BE2C (cell line): ENCODE measurements around the gene PHF21B.

Experiments used
- DNase-seq: peaks from one replicate; pipeline ENCODE4 v3.0.0-alpha.2; 2020
- H3K27me3 ChIP-seq: fragments of 250-450 bp; sonication (Bioruptor Pico); 2 replicates; pipeline ENCODE4 v1.5.1; 2020; ENCODE audit warnings: mild to moderate bottlenecking
- H3K36me3 ChIP-seq: fragments of 250-450 bp; sonication (Bioruptor Pico); 2 replicates; pipeline ENCODE4 v1.5.1; 2020; ENCODE audit warnings: mild to moderate bottlenecking
- H3K4me1 ChIP-seq: fragments of 250-450 bp; sonication (Bioruptor Pico); 2 replicates; pipeline ENCODE4 v1.5.1; 2020
- H3K4me3 ChIP-seq: 2 replicates; pipeline ENCODE4 v1.5.1; 2011; ENCODE audit warnings: low read depth, low read length
- H3K9me3 ChIP-seq: fragments of 250-450 bp; sonication (Bioruptor Pico); 2 replicates; pipeline ENCODE4 v1.5.1; 2020
- TF ChIP-seq, protein P1 (sequence below): IDR thresholded peaks from 2 replicates; pipeline ENCODE4 v1.5.1; 2012; ENCODE audit warnings: mild to moderate bottlenecking, low read depth, low read length

The PHF21B gene

DNA sequence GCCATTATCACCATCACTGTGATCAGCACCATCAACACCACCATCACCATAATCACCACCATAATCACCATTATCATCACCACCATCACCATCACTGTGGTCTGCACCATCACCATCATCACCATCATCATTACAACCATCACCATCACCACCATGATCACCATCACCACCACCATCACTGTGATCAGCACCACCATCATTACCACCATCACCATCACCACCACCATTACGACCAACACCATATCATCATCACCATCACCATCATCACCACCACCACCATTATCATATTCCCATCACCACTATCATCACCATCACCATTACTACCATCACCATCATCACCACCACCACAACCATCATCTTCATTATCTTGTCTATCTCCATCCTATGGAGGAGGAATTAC is 125.2 kb downstream of the PHF21B start:
- TF ChIP-seq, protein P1, sequence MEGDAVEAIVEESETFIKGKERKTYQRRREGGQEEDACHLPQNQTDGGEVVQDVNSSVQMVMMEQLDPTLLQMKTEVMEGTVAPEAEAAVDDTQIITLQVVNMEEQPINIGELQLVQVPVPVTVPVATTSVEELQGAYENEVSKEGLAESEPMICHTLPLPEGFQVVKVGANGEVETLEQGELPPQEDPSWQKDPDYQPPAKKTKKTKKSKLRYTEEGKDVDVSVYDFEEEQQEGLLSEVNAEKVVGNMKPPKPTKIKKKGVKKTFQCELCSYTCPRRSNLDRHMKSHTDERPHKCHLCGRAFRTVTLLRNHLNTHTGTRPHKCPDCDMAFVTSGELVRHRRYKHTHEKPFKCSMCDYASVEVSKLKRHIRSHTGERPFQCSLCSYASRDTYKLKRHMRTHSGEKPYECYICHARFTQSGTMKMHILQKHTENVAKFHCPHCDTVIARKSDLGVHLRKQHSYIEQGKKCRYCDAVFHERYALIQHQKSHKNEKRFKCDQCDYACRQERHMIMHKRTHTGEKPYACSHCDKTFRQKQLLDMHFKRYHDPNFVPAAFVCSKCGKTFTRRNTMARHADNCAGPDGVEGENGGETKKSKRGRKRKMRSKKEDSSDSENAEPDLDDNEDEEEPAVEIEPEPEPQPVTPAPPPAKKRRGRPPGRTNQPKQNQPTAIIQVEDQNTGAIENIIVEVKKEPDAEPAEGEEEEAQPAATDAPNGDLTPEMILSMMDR: no peak
- H3K9me3 ChIP-seq: no peaks in the 10 kb centered on the region
- no peaks in the 10 kb centered on the region for H3K27me3 ChIP-seq
- H3K4me3 ChIP-seq: no peak overlapping the region
- no peaks in the 10 kb centered on the region for H3K4me1 ChIP-seq
- DNase-seq: no peak
- H3K36me3 ChIP-seq: peaks cover 20% of the 10 kb centered on the region

DNA sequence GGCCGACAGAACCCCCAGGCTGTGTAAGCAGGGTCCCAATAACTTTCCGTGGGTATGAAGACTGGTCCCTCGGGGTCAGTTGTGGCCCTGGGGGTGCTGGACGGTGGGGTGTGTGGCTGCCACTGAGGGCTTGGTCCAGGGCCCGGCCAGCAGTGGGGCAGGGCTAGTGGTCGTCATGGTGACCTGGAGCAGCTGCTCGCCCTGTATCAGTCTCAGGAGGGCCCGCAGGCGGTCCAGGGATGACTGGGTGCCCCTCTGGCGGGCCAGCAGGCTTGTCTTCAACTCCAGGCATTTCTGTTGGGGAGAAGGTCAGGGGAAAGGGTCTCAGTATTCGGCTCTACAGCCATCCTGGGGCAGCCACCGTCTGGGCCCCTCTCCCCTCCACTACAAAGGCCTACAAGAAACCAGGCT is 126.8 kb downstream of the PHF21B start:
- peaks cover 20% of the 10 kb centered on the region for H3K36me3 ChIP-seq
- H3K4me1 ChIP-seq: no peaks in the 10 kb centered on the region
- no peak for DNase-seq
- no peak overlapping the region for H3K4me3 ChIP-seq
- no peaks in the 10 kb centered on the region for H3K9me3 ChIP-seq
- H3K27me3 ChIP-seq: no peaks in the 10 kb centered on the region
- TF ChIP-seq, protein P1: no peak

DNA sequence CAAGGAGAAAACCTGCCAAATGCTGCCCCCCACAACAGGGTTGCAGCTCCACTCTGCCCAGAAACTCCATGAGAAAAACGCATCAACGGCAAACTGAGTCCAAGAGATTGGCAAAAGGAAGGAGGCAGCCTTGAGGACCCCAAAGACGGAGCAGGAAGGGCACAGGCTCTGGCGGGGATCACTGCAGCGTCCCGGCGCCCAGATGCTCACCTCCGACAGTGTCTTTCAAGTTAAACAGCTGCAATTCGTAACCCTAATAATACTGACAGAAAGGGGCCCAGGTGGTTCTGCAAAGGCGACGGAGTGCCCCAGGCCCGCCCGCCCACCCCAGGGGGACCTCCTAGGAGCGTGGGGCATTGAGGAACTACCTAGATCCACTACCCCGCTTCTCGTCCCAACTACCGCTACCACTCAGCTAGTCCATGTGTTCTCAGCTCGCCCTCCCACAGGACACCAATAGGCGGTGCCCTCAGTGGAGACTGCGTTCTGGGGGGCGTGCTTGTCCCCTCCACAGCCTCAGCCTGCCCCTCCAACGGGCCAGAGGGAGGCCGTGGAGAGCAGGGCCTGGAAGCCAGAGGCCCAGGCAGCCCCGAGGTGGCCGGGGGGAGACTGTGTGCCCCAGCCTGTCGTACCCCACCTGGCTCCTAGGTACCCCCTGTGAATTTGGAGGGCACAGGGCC is 127.4 kb downstream of the PHF21B start:
- H3K27me3 ChIP-seq: no peaks in the 10 kb centered on the region
- DNase-seq: no peak
- no peaks in the 10 kb centered on the region; the same call in 1 of the 2 replicates for H3K9me3 ChIP-seq
- TF ChIP-seq, protein P1: no peak
- H3K36me3 ChIP-seq: peaks cover 22% of the 10 kb centered on the region
- H3K4me3 ChIP-seq: no peak overlapping the region
- H3K4me1 ChIP-seq: no peaks in the 10 kb centered on the region

DNA sequence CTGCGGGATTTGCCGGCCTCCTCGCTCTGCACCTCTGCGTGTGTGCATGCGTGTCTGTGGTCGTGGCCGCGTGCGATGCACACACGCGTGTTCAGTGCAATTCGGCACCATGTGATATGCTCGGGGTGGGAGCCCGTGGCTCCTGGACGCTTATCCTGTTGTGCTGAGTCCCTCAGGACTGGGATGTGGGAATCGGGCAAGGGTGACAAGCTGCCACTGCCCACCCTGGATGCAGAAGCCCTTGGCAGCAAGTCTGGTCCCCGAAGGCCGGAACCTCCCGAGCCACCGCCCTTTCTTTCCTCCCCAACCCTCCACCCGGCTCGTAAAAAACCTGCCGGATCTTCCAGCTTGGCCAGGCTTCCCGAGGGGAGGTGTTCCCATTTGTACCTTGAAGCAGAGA is 128.2 kb downstream of the PHF21B start:
- H3K4me1 ChIP-seq: no peaks in the 10 kb centered on the region
- no peak overlapping the region for H3K4me3 ChIP-seq
- no peaks in the 10 kb centered on the region for H3K27me3 ChIP-seq
- peaks cover 23% of the 10 kb centered on the region for H3K36me3 ChIP-seq
- TF ChIP-seq, protein P1: no peak
- DNase-seq: no peak
- H3K9me3 ChIP-seq: no peaks in the 10 kb centered on the region; the same call in none of the 2 replicates

DNA sequence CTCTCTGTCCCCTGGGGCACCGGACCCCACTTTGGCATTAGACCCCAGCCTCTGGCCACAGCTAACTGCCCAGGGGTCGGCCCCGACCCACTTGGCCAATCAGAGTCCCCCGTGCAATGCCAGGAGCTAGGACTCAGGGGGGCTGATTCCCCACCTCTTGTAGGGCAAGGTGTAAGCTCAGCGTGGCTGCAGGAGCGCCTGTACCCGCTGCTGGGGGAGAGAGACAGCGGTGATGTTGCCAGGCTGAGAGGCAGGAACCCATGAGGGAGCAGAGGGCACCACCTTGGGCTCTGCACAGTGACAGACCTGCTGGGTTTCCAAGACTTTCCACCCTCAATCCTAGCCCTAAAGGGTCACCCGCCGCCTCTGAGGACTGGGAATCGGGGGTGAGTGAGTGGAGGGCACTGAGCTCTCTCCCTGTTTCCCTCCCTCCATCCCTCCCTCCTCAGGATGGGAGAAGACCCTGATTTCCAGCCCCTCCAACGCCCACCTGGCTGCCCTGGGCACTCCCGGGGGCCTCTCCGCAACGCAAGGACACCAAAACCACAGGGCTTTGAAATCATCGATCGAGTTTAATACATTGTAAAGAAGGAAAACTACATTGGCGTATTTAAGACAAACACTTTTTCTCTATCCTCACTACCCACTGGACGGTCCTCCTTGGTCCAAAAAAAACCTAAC is 129.1 kb downstream of the PHF21B start:
- H3K4me1 ChIP-seq: no peaks in the 10 kb centered on the region
- TF ChIP-seq, protein P1: no peak

DNA sequence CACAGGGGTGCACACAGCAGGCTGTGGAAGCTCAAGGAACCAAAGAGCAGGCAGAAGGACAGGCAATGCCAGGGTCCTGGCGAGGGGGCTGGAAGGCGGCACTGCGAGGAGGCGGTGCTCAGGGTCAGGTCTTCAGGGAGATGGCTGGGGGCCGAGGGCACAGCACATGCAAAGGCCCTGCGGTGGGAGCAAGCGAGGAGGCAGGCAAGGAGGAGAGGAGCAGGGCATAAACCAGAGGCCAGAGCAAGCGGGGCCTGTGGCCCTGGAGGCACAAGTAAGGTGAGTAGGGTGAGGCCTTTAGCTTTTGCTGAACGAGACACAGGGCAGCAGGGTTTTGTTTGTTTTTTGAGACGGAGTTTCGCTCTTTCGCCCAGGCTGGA is 130.5 kb downstream of the PHF21B start:
- Histone ChIP-seq H3K4me3 (no peak overlapping the region), H3K4me1 (no peaks in the 10 kb centered on the region), H3K27me3 (no peaks in the 10 kb centered on the region), H3K36me3 (peaks cover 9% of the 10 kb centered on the region), H3K9me3 (no peaks in the 10 kb centered on the region; the same call in none of the 2 replicates)
- no peak for DNase-seq
- TF ChIP-seq, protein P1: no peak

More for the DNA sequence above, 129.1 kb downstream of the PHF21B start:
- Histone ChIP-seq H3K4me3 (no peak overlapping the region), H3K9me3 (no peaks in the 10 kb centered on the region; the same call in none of the 2 replicates), H3K27me3 (no peaks in the 10 kb centered on the region), H3K36me3 (peaks cover 20% of the 10 kb centered on the region)
- DNase-seq: no peak
